ENCODE results near the gene GYS1.

- TF ChIP-seq CTCF (conservative IDR thresholded peaks at IDR 0.05; ENCODE audit: low read depth in 2 of 2) (no peak), EZH2phosphoT487 (IDR thresholded peaks at IDR 0.05; ENCODE audit: unreplicated experiment) (no peak), POLR2AphosphoS5 (IDR thresholded peaks at IDR 0.05; ENCODE audit: low read depth) (no peak), NANOG (IDR thresholded peaks at IDR 0.05; ENCODE audit: borderline replicate concordance) (no peak), JUNB (IDR thresholded peaks at IDR 0.05; ENCODE audit: unreplicated experiment) (no peak), REST (IDR thresholded peaks at IDR 0.05; ENCODE audit: unreplicated experiment) (no peak), ZNF462 (CRISPR knock-in tag; IDR thresholded peaks at IDR 0.05) (no peak), EZH2 (IDR thresholded peaks at IDR 0.05; ENCODE audit: low read depth, unreplicated experiment) (no peak), CREB1 (CRISPR knock-in tag; IDR thresholded peaks at IDR 0.05; ENCODE audit: low read depth) (no peak)
Measured at GRCh38 chr19:48968179-48968661, 24.9 kb downstream of the GYS1 start.
